ENCODE measurements around the gene C17orf75.
"Not testable (repeated sequence)": the region's sequence is repeated elsewhere in the genome, so short reads cannot be mapped to it uniquely, and the experiment has no call there.

The C17orf75 gene

DNA sequence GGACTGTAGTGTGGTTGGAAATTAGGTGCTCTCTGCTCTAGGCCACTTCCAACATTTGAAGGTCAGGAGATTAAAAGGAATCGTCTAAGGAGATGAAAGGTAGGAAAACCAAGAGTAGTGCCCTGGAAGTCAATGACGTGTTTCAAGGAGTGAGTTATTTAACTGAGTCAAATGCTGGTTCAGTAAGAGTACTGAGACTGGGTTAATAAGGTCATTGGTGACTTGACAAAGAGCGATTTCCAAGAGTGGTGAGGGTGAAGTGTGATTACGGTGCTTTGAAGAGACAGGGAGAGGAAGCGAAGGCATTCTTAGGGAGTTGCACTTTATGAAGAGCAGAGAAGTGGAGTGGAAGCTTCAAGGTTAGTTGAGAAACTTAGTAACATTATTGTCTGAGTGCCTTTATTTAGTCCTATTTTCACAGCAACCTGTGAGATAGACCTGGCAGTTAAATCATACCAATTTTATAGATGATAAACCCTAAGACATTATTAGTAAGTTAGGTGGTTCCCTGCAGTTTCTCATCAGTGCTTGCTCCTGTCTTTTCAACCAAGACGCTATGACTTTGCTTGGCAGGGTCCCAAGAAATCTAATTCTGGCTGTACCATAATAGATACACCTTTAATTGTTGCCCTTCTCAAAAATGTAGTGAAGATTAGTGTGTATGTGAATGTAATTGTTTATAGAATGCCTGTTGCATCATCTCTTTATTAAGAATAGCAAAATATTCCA is 13.8 kb upstream of the C17orf75 start:
- no peak for TF ChIP-seq CTCF (IDR thresholded peaks at IDR 0.05; ENCODE audit: low read depth, low read length, missing control alignments)
- no peak for DNase-seq (ENCODE audit: extremely low read depth, low read depth)
- no peak overlapping the region for H3K4me3 ChIP-seq (replicated peaks; ENCODE audit: low read depth, low read length)

GRCh38 chr17:32352734-32353133 is 10.8 kb upstream of the C17orf75 start:
- H3K4me3 ChIP-seq (replicated peaks; ENCODE audit: low read depth, low read length), result peak overlapping the region; percentile 61
- DNase-seq (ENCODE audit: extremely low read depth, low read depth), result not testable (repeated sequence)

DNA sequence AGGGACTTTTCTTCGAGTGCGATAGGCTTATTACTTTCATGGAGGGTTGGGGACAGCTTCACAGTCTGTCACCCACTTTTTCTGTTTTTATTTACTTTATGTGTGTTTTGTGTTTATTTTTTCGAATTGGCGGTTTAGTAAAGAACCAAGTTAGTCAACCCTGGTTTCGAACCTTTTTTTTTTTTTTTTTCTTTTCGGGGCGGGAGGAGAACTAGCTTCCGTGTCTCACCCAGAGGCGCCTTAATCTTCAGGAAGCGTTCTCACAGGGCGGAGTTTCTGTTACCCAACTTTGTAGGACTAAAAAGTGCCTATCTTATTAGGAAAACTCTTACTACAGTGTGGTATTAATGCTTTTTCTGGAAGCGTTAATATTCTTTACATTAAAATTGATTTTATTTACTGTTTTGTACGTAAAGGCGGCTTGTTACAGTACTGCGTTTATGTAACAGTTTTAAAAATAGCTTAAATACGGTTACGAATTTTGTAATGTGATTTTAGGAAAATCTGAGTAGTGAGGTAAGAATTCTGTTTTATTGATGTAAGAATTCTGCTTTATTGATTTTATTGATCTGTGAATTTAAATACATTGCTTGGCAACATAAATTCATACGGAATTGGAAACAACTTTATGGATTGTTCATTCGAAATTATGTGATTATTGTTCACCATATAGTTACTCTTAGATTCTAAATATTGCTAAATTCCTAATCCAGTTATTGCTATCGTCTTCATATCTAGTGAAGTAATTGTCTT is 8.9 kb upstream of the C17orf75 start:
- TF ChIP-seq CTCF (IDR thresholded peaks at IDR 0.05; ENCODE audit: low read depth, low read length, missing control alignments), result no peak

DNA sequence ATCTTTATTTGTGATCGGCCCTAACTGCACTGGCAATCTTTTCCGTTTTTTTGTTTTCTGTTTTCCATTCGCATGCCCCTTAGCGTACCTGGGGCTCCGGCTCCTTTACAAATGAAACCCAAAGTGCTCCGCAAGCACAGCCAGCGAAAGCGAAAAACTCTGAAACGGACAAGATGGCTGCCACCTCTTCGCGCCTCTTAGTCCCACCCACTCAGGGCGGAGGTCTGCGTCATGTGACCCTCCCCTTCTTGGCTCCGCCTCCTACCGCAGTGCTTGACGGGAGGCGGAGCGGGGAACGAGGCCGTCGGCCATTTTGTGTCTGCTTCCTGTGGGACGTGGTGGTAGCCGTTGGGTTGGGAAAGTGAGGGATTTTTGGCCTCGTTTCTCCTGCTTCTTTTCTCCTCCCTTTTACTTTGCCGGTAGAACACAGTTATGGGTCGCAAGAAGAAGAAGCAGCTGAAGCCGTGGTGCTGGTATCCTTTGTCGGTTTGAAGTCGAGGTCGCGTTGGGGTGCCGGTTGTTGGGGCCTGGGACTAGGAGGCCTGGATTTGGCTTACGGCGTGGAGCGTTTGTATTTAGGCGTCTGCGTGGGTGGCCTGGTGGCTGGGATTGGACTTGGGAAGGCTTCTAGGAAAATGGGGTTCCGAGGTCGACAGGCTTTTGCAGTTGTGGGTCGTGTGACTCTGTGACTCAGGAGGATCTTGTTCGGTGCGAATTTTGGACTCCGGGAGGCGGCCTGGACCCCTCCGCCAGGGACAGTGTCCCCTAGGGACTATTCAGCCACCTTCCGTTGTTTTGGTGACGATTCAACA is 8.1 kb upstream of the C17orf75 start, which contains the start of gene ZNF207:
Gene ZNF207, plus strand, starts transcription at position 304 of the 812 bp plus-strand sequence. Its CDS starts 129 bp downstream, at position 433.
- no peak for TF ChIP-seq CTCF (IDR thresholded peaks at IDR 0.05; ENCODE audit: low read depth, low read length, missing control alignments)
- peak within 1 kb of the TSS; percentile 61 for H3K4me3 ChIP-seq (replicated peaks; ENCODE audit: low read depth, low read length)
- DNase-seq (ENCODE audit: extremely low read depth, low read depth), result peak; percentile 88

More for the DNA sequence above, 8.9 kb upstream of the C17orf75 start:
- peak overlapping the region; percentile 61 for H3K4me3 ChIP-seq (replicated peaks; ENCODE audit: low read depth, low read length)
- no peak for DNase-seq (ENCODE audit: extremely low read depth, low read depth)

DNA sequence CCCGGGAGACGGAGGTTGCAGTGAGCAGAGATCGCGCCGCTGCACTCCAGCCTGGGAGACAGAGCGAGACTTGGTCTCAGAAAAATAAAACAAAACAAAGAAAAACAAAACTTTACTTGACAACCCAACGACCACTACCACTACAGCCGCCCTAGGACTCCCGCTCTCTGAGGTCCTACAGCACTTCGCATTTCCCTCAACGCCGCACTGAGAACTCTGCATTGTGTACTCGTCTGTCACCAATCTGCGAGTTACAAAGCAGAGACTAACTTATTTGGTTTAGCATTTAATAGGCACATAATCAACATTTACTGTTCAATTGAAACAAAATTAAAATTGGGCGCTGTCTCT is 7.5 kb upstream of the C17orf75 start:
- TF ChIP-seq CTCF (IDR thresholded peaks at IDR 0.05; ENCODE audit: low read depth, low read length, missing control alignments), result no peak
- H3K4me3 ChIP-seq (replicated peaks; ENCODE audit: low read depth, low read length), result peak overlapping the region; percentile 61
- DNase-seq (ENCODE audit: extremely low read depth, low read depth), result no peak

- H3K4me3 ChIP-seq (replicated peaks; ENCODE audit: low read depth, low read length), result no peak overlapping the region
- TF ChIP-seq CTCF (IDR thresholded peaks at IDR 0.05; ENCODE audit: low read depth, low read length, missing control alignments), result no peak
Measured at GRCh38 chr17:32348483-32348800, 6.5 kb upstream of the C17orf75 start.

More at GRCh38 chr17:32348483-32348800, 6.5 kb upstream of the C17orf75 start:
- no peak for DNase-seq (ENCODE audit: extremely low read depth, low read depth)

All from HFF-Myc (cell line).